ENCODE results near the gene RIMBP2. TPM values are rescaled to one million over a fixed set of nuclear protein-coding genes. Genes with fewer than 3 reads are reported as not detected.
"Not testable (repeated sequence)": the region's sequence is repeated elsewhere in the genome, so short reads cannot be mapped to it uniquely, and the experiment has no call there.

The RIMBP2 gene, protein sequence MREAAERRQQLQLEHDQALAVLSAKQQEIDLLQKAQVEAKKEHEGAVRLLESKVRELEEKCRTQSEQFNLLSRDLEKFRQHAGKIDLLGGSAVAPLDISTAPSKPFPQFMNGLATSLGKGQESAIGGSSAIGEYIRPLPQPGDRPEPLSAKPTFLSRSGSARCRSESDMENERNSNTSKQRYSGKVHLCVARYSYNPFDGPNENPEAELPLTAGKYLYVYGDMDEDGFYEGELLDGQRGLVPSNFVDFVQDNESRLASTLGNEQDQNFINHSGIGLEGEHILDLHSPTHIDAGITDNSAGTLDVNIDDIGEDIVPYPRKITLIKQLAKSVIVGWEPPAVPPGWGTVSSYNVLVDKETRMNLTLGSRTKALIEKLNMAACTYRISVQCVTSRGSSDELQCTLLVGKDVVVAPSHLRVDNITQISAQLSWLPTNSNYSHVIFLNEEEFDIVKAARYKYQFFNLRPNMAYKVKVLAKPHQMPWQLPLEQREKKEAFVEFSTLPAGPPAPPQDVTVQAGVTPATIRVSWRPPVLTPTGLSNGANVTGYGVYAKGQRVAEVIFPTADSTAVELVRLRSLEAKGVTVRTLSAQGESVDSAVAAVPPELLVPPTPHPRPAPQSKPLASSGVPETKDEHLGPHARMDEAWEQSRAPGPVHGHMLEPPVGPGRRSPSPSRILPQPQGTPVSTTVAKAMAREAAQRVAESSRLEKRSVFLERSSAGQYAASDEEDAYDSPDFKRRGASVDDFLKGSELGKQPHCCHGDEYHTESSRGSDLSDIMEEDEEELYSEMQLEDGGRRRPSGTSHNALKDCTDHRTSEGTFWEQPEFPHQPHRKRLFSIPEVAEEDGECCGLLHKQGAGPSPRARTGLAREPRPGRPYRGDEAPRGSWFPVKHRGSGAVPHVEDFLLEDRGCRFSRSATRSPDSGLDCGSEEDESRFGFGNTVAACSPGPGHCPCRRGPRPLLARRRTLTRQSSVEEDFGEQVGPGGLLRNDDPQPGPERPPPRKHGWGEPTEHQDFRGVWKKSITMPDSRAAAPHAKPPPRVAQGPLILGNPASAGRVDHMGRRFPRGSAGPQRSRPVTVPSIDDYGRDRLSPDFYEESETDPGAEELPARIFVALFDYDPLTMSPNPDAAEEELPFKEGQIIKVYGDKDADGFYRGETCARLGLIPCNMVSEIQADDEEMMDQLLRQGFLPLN (N-terminal part only)
- not detected for polyA plus RNA-seq (2012; ENCODE audit: insufficient read depth, insufficient read length)

DNA sequence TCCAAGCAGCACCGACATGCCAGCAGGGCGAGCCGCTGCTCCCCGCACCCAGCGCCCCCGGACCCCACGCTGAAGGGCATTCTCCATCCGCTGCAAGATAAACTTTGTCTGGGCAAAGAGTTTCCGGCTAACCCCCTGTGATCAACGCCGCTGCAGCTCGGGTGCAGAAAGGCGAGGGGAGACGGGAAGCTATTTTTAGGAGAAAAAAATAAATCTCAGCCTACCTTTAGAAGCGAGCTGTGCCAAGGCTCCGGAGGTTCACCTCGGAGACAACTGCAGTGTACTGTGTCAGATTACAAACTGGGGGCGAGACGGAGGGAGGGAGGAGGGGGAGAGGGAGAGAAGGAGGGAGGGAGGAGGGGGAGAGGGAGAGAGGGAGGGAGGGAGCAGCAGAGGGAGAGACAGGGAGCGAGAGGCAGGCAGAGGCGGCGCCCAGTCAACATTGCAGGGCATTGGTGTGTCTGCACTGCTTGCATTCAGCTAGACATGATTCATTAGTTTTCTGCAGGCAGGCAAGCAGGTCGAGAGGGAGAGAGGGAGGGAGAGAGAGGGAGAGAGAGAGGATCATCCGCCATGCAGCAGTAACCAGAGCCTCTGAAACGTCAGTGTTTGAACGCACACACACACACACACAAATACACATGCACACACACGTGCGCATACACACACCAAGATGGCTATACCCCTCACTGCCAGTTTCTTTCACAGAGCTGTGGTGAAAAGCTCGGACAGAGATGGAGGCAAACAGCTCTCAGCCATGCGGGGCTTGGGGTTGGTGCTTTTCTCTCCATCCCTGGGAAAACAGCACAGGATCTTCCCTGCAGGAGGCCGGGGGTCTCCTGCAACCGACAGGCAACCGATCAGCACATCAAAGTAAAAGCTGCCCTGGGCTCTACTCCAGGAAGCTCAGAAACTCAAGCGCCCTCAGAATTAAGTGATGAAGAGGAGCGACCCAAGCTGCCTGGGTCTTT lies at the start of gene RIMBP2:
Gene RIMBP2 (minus strand): TSS at position 302 of the 971 bp plus-strand sequence. CDS start 237,286 bp downstream, outside the sequence.
- DNase-seq (ENCODE audit: low read depth, low spot score) = peak; percentile 28
- peak within 1 kb of the TSS; percentile 35 for H3K4me3 ChIP-seq (ENCODE audit: low read length)

- DNase-seq (ENCODE audit: low read depth, low spot score) = peak; percentile 36
Measured at GRCh38 chr12:130765186-130765659, 49.1 kb upstream of the RIMBP2 start.

GRCh38 chr12:130764475-130765185 lies 48.5 kb upstream of the RIMBP2 start:
- H3K4me3 ChIP-seq (ENCODE audit: low read length) = no peak overlapping the region
- peak; percentile 55 for DNase-seq (ENCODE audit: low read depth, low spot score)

More at GRCh38 chr12:130765186-130765659, 49.1 kb upstream of the RIMBP2 start:
- H3K4me3 ChIP-seq (ENCODE audit: low read length) = no peak overlapping the region

GRCh38 chr12:130764073-130764472 lies 48.0 kb upstream of the RIMBP2 start:
- no peak overlapping the region for H3K4me3 ChIP-seq (ENCODE audit: low read length)
- DNase-seq (ENCODE audit: low read depth, low spot score) = peak; percentile 14

DNA sequence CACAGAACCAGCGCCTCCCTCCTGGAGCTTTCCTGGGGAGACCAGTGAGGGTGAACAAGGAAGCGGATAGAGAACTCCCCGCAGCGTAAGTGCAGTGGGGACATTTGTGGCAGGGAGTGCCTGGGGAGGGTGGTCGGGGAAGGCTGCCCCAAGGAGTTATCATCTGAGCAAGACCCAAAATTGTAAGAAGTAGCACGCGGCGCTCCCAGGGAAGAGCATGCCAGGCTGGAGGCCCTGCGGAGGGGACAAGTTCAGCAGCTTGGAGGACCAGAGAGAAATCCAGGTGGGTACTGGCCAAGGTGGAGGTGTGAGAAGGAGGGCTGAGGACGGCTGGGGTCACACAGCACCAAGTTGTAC lies 46.2 kb upstream of the RIMBP2 start:
- no peak for DNase-seq (ENCODE audit: low read depth, low spot score)
- no peak overlapping the region for H3K4me3 ChIP-seq (ENCODE audit: low read length)

DNA sequence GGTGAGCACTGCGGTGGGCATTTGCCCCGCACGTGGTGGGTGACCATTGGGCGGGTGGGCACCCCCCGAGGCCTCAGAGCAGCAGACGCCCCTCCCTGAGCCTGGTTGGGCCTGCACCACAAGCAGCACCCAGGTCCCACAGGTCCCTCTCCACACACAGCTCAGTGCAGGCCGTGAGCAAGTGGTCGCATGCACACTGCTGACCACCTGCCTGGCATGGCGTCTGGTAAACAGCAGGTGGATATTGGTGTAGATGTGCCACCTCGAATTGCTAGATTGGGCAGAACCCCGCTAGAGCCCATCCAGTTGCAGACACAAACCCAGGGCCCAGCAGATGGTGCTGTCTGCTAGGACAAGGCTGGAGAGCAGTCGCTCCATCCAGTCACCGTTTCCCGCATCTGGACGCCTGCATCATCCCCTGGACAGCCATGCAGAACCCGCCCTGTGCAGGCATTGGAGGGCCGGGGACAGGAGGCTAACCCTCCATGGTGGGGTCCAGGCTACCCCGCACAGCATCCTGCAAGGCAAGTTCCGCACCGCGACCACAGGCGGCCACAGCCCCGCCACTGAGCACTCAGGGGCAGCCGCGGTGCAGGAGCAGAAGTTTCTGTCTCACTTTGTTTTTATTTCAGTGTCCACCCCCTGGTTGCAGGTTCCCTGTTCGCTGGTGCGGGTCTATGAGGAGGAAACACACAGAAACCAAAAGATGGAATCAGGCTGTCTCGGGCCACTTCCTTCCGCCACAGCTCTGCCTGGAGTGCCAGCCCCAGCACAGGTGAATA lies 45.6 kb upstream of the RIMBP2 start:
- DNase-seq (ENCODE audit: low read depth, low spot score) = peak; percentile 20
- no peak overlapping the region for H3K4me3 ChIP-seq (ENCODE audit: low read length)

- H3K4me3 ChIP-seq (ENCODE audit: low read length) = no peak overlapping the region
- DNase-seq (ENCODE audit: low read depth, low spot score) = no peak
Measured at GRCh38 chr12:130754234-130754901, 38.3 kb upstream of the RIMBP2 start.

DNA sequence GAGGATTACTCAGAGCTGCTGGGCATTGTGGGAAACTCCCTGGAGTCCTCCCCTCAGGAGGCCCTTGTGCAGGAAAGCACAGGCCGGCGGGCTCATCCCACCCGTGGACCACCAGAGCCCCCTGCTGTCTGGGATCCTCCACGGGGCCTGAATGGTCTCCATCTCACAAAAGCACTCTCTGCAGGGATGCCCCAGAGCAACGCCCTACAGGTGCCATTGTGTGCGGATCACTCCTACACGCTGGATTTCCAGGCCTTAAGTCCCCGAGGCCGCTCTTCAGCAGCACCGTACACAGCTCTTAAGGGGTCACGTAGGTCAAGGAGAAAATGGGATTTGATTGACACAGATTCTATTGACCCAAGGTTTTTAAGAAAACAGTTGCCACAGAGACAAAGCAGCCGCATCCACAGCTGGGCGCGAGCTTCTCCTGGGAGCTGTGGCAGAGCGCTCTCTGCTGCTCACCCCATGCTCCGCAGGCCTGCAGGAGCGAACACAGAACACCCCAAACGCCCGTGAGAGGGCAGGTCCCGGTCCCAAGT lies 36.7 kb upstream of the RIMBP2 start:
- H3K4me3 ChIP-seq (ENCODE audit: low read length) = no peak overlapping the region
- DNase-seq (ENCODE audit: low read depth, low spot score) = no peak

- H3K4me3 ChIP-seq (ENCODE audit: low read length) = not testable (repeated sequence)
Measured at GRCh38 chr12:130752037-130752436, 35.9 kb upstream of the RIMBP2 start.

GRCh38 chr12:130748786-130749185 lies 32.7 kb upstream of the RIMBP2 start:
- DNase-seq (ENCODE audit: low read depth, low spot score) = no peak
- no peak overlapping the region for H3K4me3 ChIP-seq (ENCODE audit: low read length)

More at GRCh38 chr12:130752037-130752436, 35.9 kb upstream of the RIMBP2 start:
- not testable (repeated sequence) for DNase-seq (ENCODE audit: low read depth, low spot score)

- peak; percentile 57 for DNase-seq (ENCODE audit: low read depth, low spot score)
- no peak overlapping the region for H3K4me3 ChIP-seq (ENCODE audit: low read length)
Measured at GRCh38 chr12:130747867-130748740, 32.0 kb upstream of the RIMBP2 start.

- DNase-seq (ENCODE audit: low read depth, low spot score) = no peak
Measured at GRCh38 chr12:130746546-130746945, 30.4 kb upstream of the RIMBP2 start.

GRCh38 chr12:130745921-130746320 lies 29.8 kb upstream of the RIMBP2 start:
- H3K4me3 ChIP-seq (ENCODE audit: low read length) = no peak overlapping the region
- no peak for DNase-seq (ENCODE audit: low read depth, low spot score)

More at GRCh38 chr12:130746546-130746945, 30.4 kb upstream of the RIMBP2 start:
- H3K4me3 ChIP-seq (ENCODE audit: low read length) = no peak overlapping the region

DNA sequence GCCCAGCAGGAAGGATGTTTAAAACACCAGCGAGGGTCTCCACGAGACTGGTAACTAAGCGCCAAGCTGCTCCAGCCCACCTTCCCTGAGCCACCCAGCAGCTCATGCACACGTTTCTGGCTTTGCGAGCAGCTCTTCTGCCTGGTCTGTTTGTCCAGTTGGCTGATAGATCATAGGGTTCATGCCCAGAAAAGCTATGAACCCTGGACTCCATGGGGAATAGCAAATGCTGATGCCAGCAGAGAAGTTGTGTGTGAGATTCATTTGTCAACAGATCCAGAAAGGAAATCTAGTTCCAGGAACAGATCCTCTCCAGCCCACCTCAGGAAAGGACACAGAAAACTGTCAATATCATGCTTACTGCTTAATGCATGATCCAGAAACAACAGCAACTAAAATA lies 28.2 kb upstream of the RIMBP2 start:
- DNase-seq (ENCODE audit: low read depth, low spot score) = no peak
- H3K4me3 ChIP-seq (ENCODE audit: low read length) = no peak overlapping the region

DNA sequence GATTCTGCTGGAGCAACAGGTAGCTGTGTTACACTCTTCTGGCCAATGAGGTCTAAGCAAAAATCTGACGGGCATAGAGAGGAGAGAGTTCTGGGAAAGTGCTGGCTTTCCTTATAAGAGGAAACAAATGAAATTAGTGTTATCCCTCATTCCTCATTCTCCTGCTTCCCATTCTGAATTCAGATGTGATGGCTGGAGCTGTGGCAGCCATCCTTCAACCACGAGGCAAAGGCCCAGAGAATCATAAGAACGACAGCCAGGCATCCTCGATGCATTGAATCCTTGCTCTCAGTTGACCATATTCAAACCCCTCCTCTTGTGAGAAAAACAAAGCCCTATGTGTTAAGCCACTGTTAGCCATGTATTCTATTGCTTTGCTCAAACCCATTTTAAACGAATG lies 27.5 kb upstream of the RIMBP2 start:
- no peak overlapping the region for H3K4me3 ChIP-seq (ENCODE audit: low read length)
- no peak for DNase-seq (ENCODE audit: low read depth, low spot score)

All from Jurkat, Clone E6-1 (cell line).